GM18907 (cell line): ENCODE data around the gene CFP.

Experiments used
- ATAC-seq: cut with Tn5 transposase; IDR thresholded peaks from one replicate; pipeline ENCODE4 v1.9.1; 2021; ENCODE audit warnings: mild to moderate bottlenecking, moderate library complexity; ENCODE audit not compliant: unreplicated experiment

CFP gene

DNA sequence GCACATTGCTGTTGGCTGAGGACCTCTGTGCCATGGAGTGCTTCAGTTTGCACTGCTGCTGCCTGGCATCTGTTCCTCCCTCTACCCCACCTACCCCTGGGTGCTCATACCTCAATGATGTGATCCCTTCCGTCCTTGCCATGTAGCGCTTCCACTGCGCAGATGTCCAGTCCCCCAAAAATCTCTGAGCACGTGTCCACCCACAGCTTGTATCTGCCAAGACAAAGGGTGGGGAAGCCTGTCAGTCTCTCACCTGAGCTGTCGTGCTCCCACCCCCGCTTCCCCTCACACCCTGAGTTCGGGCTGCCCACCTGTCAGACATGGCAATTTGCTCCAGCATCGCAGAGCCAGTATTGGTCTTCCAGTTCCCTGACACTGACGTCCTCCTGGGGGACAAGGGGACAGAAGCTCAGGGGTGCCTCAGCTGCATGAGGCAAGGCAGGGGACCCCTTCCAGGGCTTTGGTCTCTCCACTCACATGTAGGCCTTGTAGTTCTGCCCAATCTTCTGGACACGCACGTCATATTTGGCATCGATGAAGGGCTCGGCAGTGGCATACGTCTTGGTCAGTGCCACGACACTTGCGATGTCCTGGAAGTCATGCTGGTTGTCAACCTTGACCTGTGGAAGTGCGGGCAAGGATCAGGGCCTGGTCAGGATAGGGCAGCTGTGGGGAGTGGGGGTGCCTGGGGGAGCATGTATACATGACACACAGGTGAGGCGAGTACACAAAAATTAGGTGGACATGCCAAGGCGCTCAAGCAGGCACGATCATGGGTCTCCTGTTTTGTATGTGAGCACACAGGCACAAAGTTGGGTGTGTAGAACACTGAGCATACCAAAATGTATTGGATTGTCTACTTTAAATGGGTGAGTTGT lies 53.5 kb downstream of the CFP start:
- ATAC-seq: no peak

DNA sequence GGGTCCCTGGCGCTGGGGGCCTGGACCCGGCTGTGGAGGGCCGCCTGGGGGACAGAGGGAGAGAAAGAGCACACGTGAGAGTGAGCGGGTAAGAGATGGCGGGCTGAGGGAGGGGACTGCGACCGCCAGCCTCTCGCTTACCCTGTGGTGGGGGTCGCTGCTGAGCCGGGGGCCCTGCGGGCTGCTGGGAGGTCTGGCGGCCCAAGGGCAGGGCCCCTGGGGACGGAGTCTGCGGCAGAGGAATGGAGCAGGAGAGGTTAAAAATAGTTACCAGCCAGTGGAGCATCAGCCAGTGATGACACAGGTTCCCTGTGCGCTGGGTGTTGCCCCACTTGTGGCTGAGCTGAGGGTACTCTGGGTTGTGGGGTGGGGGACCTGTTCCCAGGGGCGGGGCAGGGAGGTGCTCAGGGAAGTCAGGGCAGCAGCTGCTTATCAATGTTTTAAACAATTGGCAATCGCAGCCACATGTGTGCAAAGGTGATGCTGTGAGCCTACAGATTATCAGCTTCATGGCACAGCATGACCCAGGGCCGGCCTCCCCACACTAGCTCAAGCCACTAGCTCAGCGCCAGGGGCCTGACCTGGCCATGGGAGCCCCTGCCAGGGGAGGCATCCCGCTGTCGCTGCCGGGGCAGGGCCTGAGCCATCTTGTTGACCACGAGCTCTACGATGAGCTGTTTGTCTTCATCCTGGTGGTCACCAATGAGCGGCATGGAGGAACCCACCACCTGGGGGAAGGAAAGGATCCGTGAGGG lies 55.0 kb downstream of the CFP start:
- no peak for ATAC-seq

DNA sequence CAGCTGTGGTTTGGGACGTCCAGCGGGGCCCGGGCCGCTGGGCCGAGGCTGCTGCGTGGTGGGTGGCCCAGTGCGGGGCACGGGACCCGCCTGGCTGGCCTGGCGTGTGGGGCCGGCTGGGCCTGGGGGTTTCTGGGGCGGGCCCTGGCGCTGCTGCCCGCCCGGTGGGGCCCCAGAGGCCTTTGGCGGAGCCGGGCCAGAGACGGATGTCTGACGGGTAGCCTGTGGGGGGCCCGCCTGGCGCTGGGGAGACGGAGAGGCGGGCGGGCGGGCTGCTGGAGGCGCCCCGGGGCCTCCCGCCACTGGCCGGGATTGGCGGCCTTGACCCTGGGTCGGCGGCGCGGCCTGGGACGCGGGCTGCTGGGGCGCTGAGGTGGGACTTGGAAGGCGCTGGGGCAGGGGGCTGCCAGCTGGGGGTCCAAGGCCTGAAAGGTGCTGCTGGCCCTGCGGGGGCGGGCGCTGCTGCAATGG lies 55.6 kb downstream of the CFP start:
- ATAC-seq: no peak

DNA sequence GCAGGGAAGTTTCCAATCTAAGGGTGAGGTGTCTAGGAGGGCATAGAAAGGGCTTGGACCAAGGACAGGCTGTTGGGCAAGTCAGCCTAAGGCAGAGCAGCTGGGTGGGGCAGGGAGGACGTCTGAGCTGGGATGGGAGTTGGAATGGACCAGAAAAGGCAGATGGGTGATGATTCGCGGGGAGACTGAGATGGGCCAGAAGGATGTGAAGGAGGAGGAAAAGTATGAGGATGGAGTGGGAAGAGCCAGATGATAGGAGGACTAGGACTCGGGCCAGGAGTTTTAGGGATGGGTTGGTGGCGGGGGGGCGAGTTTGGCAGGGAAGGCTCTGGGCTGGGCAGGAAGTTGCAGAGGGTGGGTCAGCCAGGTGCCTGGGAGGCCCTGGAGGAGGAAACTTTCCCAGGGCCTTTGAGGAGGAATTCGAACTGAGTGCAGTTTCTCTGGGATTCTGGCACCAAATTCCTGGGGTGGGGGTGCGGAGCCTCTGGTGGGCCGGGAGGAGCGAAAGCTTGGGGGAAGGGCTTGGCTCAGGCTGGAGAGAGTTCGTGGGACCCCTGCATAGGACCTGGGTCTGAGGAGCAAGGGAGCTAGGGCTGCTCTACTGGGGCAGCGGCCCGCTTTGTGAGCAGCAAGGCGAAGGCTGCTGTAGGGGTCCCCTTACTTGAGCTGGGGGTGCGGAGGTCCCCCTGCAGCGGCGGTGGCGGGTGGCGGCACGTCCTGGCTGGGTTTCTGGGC lies 56.2 kb downstream of the CFP start:
- ATAC-seq: no peak
